Measurements from ENCODE around the gene CEP128.

- TF ChIP-seq CTCF (optimal IDR thresholded peaks at IDR 0.05 in 1 of 3, IDR thresholded peaks at IDR 0.05 in 1 of 3, conservative IDR thresholded peaks at IDR 0.05 in 1 of 3; ENCODE audit: extremely low read depth in 1 of 3, insufficient read depth in 2 of 3, low read length in 3 of 3) (no peak), EZH2 (IDR thresholded peaks at IDR 0.05; ENCODE audit: low read length) (no peak)
Observed at GRCh38 chr14:80862983-80863382, 78.6 kb downstream of the CEP128 start.
